Right kidney (tissue), 1 donor: ENCODE results near the gene IRS1.

ENCODE experiments used
- DNase-seq: peaks from one replicate; pipeline ENCODE4 v3.0.0-alpha.2; 2016

IRS1 gene

GRCh38 chr2:226791056-226791486 lies 8.5 kb downstream of the IRS1 start:
- no peak for DNase-seq

- no peak for DNase-seq
Observed at GRCh38 chr2:226790431-226790830, 9.2 kb downstream of the IRS1 start.

- DNase-seq = no peak
Observed at GRCh38 chr2:226790011-226790410, 9.6 kb downstream of the IRS1 start.

GRCh38 chr2:226788881-226789490 lies 10.6 kb downstream of the IRS1 start:
- DNase-seq = no peak

GRCh38 chr2:226788064-226788463 lies 11.6 kb downstream of the IRS1 start:
- no peak for DNase-seq

GRCh38 chr2:226783885-226784284 lies 15.7 kb downstream of the IRS1 start:
- no peak for DNase-seq

GRCh38 chr2:226782092-226782713 lies 17.4 kb downstream of the IRS1 start:
- DNase-seq = peak; percentile 21

- no peak for DNase-seq
Observed at GRCh38 chr2:226780431-226780830, 19.2 kb downstream of the IRS1 start.

- no peak for DNase-seq
Observed at GRCh38 chr2:226777611-226778010, 22.0 kb downstream of the IRS1 start.

- DNase-seq = no peak
Observed at GRCh38 chr2:226776104-226776503, 23.5 kb downstream of the IRS1 start.

GRCh38 chr2:226775032-226775509 lies 24.5 kb downstream of the IRS1 start:
- DNase-seq = no peak

- no peak for DNase-seq
Observed at GRCh38 chr2:226773291-226773690, 26.3 kb downstream of the IRS1 start.

- no peak for DNase-seq
Observed at GRCh38 chr2:226772389-226773179, 27.0 kb downstream of the IRS1 start.

- DNase-seq = no peak
Observed at GRCh38 chr2:226771067-226771466, 28.6 kb downstream of the IRS1 start.

GRCh38 chr2:226767056-226767813 lies 32.4 kb downstream of the IRS1 start:
- DNase-seq = no peak

GRCh38 chr2:226766352-226767055 lies 33.1 kb downstream of the IRS1 start:
- DNase-seq = no peak

GRCh38 chr2:226763320-226763719 lies 36.3 kb downstream of the IRS1 start:
- no peak for DNase-seq

GRCh38 chr2:226761195-226761583 lies 38.4 kb downstream of the IRS1 start:
- no peak for DNase-seq

GRCh38 chr2:226760412-226761194 lies 39.0 kb downstream of the IRS1 start:
- DNase-seq = no peak

GRCh38 chr2:226759768-226760167 lies 39.9 kb downstream of the IRS1 start:
- DNase-seq = no peak
